Calu3 (cell line): Measurements from ENCODE around the gene FAM83D. TPM values are rescaled to one million over a fixed set of nuclear protein-coding genes. Genes with fewer than 3 reads are reported as not detected.

ENCODE experiments used
- BruUV-seq: library from RNA; stranded (reverse); fragments of 400-500 nt; replicated peaks from 2 replicates; lab custom pipeline; 2021; lab: Mats Ljungman, UMichigan
- CTCF ChIA-PET: fragments of 300-600 bp; sonication (Branson Sonifier 250); formaldehyde crosslinking; loops from one replicate; lab custom pipeline; 2022; ENCODE audit warnings: antibody characterized with exemption; lab: Charles Lee
- DNase-seq: peaks from one replicate; pipeline ENCODE4 v3.0.0; 2022
- H3K27ac Mint-ChIP-seq: one replicate; pipeline ENCODE4 v1.8.0; 2022; ENCODE audit warnings: mixed read lengths; ENCODE audit not compliant: unreplicated experiment
- H3K27me3 Mint-ChIP-seq: one replicate; pipeline ENCODE4 v1.8.0; 2022; ENCODE audit warnings: mixed read lengths; ENCODE audit not compliant: unreplicated experiment
- H3K36me3 Mint-ChIP-seq: one replicate; pipeline ENCODE4 v1.8.0; 2022; ENCODE audit warnings: mild to moderate bottlenecking, moderate library complexity, mixed read lengths; ENCODE audit not compliant: insufficient read depth, unreplicated experiment
- H3K4me1 Mint-ChIP-seq: one replicate; pipeline ENCODE4 v1.8.0; 2022; ENCODE audit warnings: mild to moderate bottlenecking, low read depth, mixed read lengths; ENCODE audit not compliant: unreplicated experiment
- H3K4me3 Mint-ChIP-seq: one replicate; pipeline ENCODE4 v1.8.0; 2022; ENCODE audit warnings: mild to moderate bottlenecking, low read depth, moderate library complexity, mixed read lengths; ENCODE audit not compliant: unreplicated experiment
- H3K9me3 Mint-ChIP-seq: one replicate; pipeline ENCODE4 v1.8.0; 2022; ENCODE audit warnings: low read depth, mixed read lengths; ENCODE audit not compliant: unreplicated experiment
- intact Hi-C: fragments of 100-400 bp; cut with micrococcal nuclease; formaldehyde crosslinking; loops from one replicate; pipeline ENCODE4 v1.10.0; 2022; ENCODE audit not compliant: unreplicated experiment
- total RNA-seq: library from RNA; stranded (reverse); gene quantifications from 2 replicates; pipeline ENCODE4 v1.2.3, GENCODE V29; 2022
- TF ChIP-seq, protein P1 (sequence below): fragments of 200-600 bp; IDR thresholded peaks from one replicate; pipeline ENCODE4 v1.8.0; 2022; ENCODE audit warnings: antibody characterized with exemption; ENCODE audit not compliant: unreplicated experiment

Gene FAM83D
- total RNA-seq, 1 experiment from 2014 or later: 84.0 TPM

GRCh38 chr20:38962044-38962927, 36.1 kb downstream of the FAM83D start, which contains the start of gene DHX35:
TSS of gene DHX35 (plus strand) at chr20:38962344. CDS start at chr20:38962368, 24 bp downstream.
- TF ChIP-seq, protein P1, sequence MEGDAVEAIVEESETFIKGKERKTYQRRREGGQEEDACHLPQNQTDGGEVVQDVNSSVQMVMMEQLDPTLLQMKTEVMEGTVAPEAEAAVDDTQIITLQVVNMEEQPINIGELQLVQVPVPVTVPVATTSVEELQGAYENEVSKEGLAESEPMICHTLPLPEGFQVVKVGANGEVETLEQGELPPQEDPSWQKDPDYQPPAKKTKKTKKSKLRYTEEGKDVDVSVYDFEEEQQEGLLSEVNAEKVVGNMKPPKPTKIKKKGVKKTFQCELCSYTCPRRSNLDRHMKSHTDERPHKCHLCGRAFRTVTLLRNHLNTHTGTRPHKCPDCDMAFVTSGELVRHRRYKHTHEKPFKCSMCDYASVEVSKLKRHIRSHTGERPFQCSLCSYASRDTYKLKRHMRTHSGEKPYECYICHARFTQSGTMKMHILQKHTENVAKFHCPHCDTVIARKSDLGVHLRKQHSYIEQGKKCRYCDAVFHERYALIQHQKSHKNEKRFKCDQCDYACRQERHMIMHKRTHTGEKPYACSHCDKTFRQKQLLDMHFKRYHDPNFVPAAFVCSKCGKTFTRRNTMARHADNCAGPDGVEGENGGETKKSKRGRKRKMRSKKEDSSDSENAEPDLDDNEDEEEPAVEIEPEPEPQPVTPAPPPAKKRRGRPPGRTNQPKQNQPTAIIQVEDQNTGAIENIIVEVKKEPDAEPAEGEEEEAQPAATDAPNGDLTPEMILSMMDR: no peak
- no peaks in the 10 kb centered on the region for H3K27me3 Mint-ChIP-seq
- peaks cover 21% of the 10 kb centered on the region for H3K36me3 Mint-ChIP-seq
- peak within 1 kb of the TSS; percentile 95 for H3K27ac Mint-ChIP-seq
- BruUV-seq: no TSS peak
- CTCF ChIA-PET: interaction anchor here (0.6 to 2.5 kb wide), 19 partner anchors 9 to 183 kb away, joined by 3 to 19 read pairs (median 4); partner anchors contain the start of gene FAM83D
- intact Hi-C loops: no loop called here
- DNase-seq: peak; percentile 100
- peak within 1 kb of the TSS; percentile 97 for H3K4me3 Mint-ChIP-seq
- H3K4me1 Mint-ChIP-seq: peaks cover 21% of the 10 kb centered on the region
- no peaks in the 10 kb centered on the region for H3K9me3 Mint-ChIP-seq

GRCh38 chr20:38962928-38963401, 36.7 kb downstream of the FAM83D start:
- Mint-ChIP-seq H3K36me3 (peaks cover 21% of the 10 kb centered on the region), H3K4me1 (peaks cover 21% of the 10 kb centered on the region), H3K27ac (peak overlapping the region; percentile 95), H3K4me3 (peak overlapping the region; percentile 97), H3K9me3 (no peaks in the 10 kb centered on the region), H3K27me3 (no peaks in the 10 kb centered on the region)
- intact Hi-C loops: loop anchor here (1.0 kb wide), 1 partner anchor 19 kb away; no protein-coding TSS in a partner anchor
- CTCF ChIA-PET: interaction anchor here (0.9 to 2.5 kb wide), 11 partner anchors 10 to 42 kb away, joined by 3 to 19 read pairs (median 5); partner anchors contain the start of gene FAM83D
- BruUV-seq: TSS peak; percentile 64
- no peak for DNase-seq
- TF ChIP-seq, protein P1: no peak

- no TSS peak for BruUV-seq
- no peak for DNase-seq
- H3K27ac Mint-ChIP-seq: no peak overlapping the region
- H3K9me3 Mint-ChIP-seq: no peaks in the 10 kb centered on the region
- TF ChIP-seq, protein P1: no peak
- H3K4me3 Mint-ChIP-seq: no peak overlapping the region
- intact Hi-C loops: loop anchor here (1.0 kb wide), 1 partner anchor 19 kb away; no protein-coding TSS in a partner anchor
- peaks cover 21% of the 10 kb centered on the region for H3K4me1 Mint-ChIP-seq
- CTCF ChIA-PET: interaction anchor here (2.2 to 2.5 kb wide), 2 partner anchors 35 to 41 kb away, joined by 10 to 19 read pairs; no protein-coding TSS in a partner anchor
- peaks cover 21% of the 10 kb centered on the region for H3K36me3 Mint-ChIP-seq
- no peaks in the 10 kb centered on the region for H3K27me3 Mint-ChIP-seq
These were observed 37.5 kb downstream of the FAM83D start for GRCh38 chr20:38963745-38964144.

DNA sequence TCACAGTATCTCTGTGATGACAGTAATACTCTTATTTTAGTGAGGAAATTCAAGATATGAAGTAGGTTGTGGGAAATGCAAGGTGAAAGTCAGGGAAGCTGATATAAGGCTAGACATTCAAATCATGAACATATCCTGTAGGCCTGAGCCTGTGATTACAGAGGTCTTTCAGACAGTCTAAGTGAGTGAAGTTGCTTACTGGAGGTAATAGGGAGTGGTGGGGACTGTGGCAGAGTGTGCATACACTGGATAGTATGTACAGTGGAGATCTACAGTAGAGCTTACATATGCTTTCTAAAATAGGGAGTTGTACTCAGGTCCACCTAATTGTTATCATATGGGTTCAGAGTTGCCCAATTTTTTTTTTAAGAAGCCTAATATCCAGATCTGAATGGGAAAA, 39.0 kb downstream of the FAM83D start:
- Mint-ChIP-seq H3K4me3 (no peak overlapping the region), H3K36me3 (peaks cover 22% of the 10 kb centered on the region), H3K27me3 (no peaks in the 10 kb centered on the region), H3K27ac (no peak overlapping the region), H3K4me1 (peaks cover 23% of the 10 kb centered on the region), H3K9me3 (no peaks in the 10 kb centered on the region)
- TF ChIP-seq, protein P1: no peak
- intact Hi-C loops: no loop called here
- no peak for DNase-seq
- BruUV-seq: no TSS peak
- CTCF ChIA-PET: interaction anchor here (0.7 to 1.3 kb wide), 2 partner anchors 15 to 117 kb away, joined by 3 to 4 read pairs; no protein-coding TSS in a partner anchor
